ENCODE results near the gene BACE2.
A peak's percentile ranks its signal among the peaks of the same experiment; 100 is the strongest.

Gene BACE2

GRCh38 chr21:41167348-41168342 lies at the start of gene BACE2:
Gene BACE2, plus strand, starts transcription at chr21:41168160. Its CDS starts 104 bp downstream, at chr21:41168264.
- peak; percentile 45 to 55 for DNase-seq

- DNase-seq = no peak
Measured at GRCh38 chr21:41119901-41120300, 48.1 kb upstream of the BACE2 start.

- DNase-seq = no peak
Measured at GRCh38 chr21:41120997-41121396, 47.0 kb upstream of the BACE2 start.

GRCh38 chr21:41121785-41122415 lies 46.1 kb upstream of the BACE2 start:
- DNase-seq = peak in 1 of 2 experiments; percentile 28

- DNase-seq = no peak
Measured at GRCh38 chr21:41124641-41125201, 43.2 kb upstream of the BACE2 start.

- no peak for DNase-seq
Measured at GRCh38 chr21:41128981-41129380, 39.0 kb upstream of the BACE2 start.

GRCh38 chr21:41130883-41131282 lies 37.1 kb upstream of the BACE2 start:
- no peak for DNase-seq

GRCh38 chr21:41133874-41134522 lies 34.0 kb upstream of the BACE2 start:
- no peak for DNase-seq

GRCh38 chr21:41135746-41136145 lies 32.2 kb upstream of the BACE2 start:
- DNase-seq = no peak

GRCh38 chr21:41136286-41136685 lies 31.7 kb upstream of the BACE2 start:
- DNase-seq = no peak

GRCh38 chr21:41137401-41137800 lies 30.6 kb upstream of the BACE2 start:
- DNase-seq = no peak

GRCh38 chr21:41137889-41138288 lies 30.1 kb upstream of the BACE2 start:
- no peak for DNase-seq

- no peak for DNase-seq
Measured at GRCh38 chr21:41138711-41139110, 29.2 kb upstream of the BACE2 start.

GRCh38 chr21:41139275-41139674 lies 28.7 kb upstream of the BACE2 start:
- no peak for DNase-seq

- no peak for DNase-seq
Measured at GRCh38 chr21:41139951-41140350, 28.0 kb upstream of the BACE2 start.

GRCh38 chr21:41141031-41141457 lies 26.9 kb upstream of the BACE2 start:
- no peak for DNase-seq

GRCh38 chr21:41142051-41142795 lies 25.7 kb upstream of the BACE2 start:
- DNase-seq = no peak

GRCh38 chr21:41143596-41144325 lies 24.2 kb upstream of the BACE2 start:
- DNase-seq = no peak

GRCh38 chr21:41147096-41147978 lies 20.6 kb upstream of the BACE2 start:
- DNase-seq = no peak

- no peak for DNase-seq
Measured at GRCh38 chr21:41147979-41148355, 20.0 kb upstream of the BACE2 start.

- no peak for DNase-seq
Measured at GRCh38 chr21:41148798-41149197, 19.2 kb upstream of the BACE2 start.
